ENCODE data around the gene ATP8A1.

ATP8A1 gene

DNA sequence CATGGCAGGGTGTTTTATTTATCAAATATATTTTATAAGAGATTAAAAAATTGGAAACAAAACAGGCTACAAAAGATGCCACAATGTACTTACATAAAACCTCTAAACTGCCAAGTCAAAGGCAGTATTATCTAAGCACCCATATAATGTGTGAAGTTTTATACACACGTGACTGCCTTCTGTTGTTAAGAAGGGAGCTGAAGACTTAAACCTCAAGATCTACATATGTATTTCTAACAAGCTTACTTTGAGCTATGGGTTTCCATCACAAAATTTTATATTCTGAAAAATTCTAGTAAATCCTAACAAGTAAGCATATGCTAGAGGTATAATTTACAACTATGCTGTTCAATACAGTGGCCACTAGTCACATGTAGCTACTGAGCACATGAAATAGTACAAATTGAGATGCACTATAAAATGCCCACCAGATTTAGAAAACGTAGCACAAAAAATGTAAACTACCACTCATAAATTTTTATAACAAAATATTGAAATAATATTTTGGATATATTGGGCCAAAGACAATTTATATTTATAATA, 9.8 kb downstream of the ATP8A1 start:
- DNase-seq, result no peak

GRCh38 chr4:42646013-42646784, 10.7 kb downstream of the ATP8A1 start:
- no peak for DNase-seq

DNA sequence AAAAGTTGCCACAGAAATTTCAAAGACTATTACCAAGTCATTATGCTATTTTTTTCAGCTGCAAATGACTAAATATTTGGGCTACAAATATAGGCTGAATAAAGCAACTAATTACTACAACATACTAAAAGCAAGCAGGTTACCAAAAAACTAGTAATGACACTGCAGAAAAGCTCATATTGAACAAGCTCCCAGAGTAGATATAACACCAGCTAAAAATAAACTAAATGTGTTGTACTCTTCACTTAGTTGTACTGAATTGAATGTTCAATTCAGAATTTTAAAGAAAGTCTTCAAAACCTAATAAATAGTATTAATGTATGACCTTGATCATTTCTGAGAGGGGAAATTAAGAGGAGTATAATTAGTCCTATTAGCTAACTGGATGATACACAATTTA, 12.0 kb downstream of the ATP8A1 start:
- no peak for DNase-seq

DNA sequence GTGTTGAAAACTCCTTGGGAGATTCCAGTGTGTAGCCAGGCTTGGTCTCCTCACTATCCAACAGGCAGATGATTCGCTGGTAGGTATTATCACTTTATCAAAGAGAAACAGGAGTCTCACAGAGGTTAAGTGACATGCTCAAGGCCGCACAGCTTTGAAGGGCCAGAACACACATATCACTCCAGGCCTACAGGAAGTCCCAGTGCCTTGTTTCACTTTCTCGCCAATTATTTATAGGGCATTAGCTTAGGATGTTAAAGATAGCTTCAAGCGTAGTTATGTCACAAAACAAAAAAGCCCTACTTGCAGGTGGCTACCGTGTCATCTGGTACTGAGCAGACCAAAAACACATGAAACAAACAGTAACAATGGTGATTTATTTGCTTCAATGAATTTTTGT, 13.2 kb downstream of the ATP8A1 start:
- no peak for DNase-seq

DNA sequence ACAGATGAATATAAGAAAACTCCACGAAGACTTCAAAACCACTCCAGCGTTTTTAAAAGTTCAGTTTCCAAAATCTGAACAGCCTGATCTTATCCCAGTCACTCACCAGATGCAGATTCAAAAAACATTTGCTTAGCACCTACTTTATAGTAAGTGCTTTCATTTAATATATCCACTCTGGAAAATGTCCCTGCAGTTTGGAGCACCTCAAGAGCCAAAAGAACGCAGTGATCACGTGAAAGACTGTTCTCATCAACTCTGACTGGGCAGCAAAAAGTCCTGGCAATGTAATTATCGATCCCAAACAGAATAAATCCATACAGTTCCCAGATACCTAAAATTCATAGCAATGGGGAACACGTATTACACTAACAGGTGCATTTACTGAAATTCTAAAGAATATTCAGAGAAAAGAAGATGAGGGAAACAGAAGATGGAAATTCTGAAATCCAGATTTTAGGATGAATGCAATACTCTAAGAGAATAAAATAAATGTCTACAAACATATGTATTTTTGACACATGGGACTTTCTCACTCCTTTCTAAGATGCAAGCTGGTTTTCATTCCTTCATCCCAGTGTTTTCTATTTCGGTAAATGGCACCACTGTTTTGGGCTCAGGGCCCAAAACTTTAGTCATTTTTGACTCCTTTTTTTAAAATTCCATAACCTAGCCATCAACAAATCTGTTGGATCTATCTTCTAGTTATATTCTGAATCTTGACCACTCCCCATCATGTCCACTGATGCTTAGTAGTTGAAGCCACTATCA, 13.9 kb downstream of the ATP8A1 start:
- no peak for DNase-seq

- DNase-seq, result peak; percentile 24
Observed at GRCh38 chr4:42642101-42642797, 14.7 kb downstream of the ATP8A1 start.

DNA sequence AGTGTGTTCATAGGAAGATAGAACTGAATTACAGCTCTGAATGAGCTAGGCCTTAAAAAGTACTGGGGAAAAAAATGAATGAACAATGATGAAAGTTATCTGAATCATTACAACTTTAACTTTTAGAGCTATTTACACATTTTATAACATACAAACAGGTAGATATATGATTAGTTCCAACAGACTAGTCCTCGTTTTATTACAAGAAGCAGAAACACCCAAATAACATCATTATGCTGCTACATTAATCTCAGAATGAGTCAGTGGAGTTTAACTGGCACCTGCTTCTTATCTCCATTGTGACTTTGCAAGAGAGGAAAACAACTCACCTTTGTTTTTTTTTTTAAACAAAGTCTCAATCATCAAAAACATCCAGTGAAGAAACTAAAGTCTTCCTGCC, 15.2 kb downstream of the ATP8A1 start:
- no peak for DNase-seq

GRCh38 chr4:42641161-42641560, 15.7 kb downstream of the ATP8A1 start:
- DNase-seq, result no peak

GRCh38 chr4:42640613-42641012, 16.3 kb downstream of the ATP8A1 start:
- no peak for DNase-seq

DNA sequence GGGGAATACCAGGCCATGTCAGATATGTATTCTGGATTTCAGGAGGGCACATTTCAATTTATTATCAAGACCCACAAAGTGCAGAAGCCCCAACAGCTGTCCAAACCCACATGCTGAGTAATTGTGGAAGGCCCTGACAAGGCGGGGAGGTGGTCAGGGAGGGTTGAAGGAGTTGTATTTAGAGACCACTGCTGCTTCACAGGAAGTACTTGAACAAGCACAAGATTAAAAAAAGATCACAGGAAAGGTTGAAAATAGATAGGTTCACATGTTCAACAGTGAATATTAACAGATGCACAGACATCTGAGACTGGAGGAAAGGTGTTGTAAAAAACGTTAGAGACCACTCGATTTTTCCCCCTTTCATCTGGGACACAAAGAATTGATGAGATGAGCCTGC, 17.9 kb downstream of the ATP8A1 start:
- DNase-seq, result no peak

GRCh38 chr4:42638321-42638720, 18.6 kb downstream of the ATP8A1 start:
- DNase-seq, result no peak

DNA sequence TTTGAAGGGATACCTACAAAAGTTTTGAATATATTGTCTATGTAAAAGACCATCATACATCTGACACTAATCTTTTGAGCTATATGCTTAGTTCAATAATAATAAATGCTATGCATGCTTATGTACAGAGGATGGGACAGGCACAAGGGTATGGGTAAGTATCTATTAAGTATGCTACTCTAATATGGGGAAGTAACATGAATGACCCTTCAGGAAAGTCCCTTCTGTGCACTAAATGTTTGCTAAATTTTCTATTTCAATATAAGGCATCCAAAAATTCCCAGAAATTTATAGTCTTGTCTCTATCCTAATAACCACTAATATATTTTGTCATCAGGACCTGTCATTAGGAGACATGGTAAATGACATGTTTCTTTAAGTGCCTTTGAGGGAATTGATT, 19.0 kb downstream of the ATP8A1 start:
- peak; percentile 38 for DNase-seq

GRCh38 chr4:42637104-42637503, 19.8 kb downstream of the ATP8A1 start:
- no peak for DNase-seq

- DNase-seq, result no peak
Observed at GRCh38 chr4:42636645-42636949, 20.3 kb downstream of the ATP8A1 start.

DNA sequence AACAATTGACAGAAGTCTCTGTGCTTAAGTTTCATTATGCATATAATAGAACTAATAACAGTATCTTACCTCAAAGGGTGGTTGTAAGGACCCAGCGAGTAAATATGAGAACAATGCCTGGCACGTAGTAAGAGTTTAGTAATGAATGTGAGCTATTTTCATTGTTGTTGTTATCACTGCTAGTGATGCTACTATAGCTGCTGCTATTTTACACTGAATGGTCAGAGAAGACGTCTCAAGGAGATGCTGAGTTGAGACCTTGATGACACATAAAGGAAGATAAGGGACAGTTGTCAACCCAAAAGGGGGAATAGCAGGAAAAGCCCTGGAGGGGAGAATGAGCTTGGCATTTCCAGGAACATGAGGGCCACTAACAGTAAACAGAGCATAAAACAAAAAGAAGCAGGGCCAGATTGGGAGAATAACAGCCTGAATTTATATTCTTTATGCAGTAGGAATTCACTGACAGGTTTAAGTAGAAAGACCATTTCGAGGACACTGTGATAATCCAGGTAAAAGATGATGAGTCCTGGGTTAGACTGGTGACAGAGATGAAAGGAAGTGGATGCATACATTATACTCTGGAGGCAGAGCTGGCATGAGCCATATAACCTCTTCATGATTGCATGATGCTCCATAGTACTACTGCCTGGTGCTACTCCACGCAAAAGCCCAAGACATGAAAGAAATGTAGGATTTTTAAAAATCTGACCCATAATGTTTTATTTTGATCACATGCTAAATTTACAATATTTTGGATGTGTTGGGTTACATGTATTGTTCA, 23.1 kb downstream of the ATP8A1 start:
- DNase-seq, result no peak

DNA sequence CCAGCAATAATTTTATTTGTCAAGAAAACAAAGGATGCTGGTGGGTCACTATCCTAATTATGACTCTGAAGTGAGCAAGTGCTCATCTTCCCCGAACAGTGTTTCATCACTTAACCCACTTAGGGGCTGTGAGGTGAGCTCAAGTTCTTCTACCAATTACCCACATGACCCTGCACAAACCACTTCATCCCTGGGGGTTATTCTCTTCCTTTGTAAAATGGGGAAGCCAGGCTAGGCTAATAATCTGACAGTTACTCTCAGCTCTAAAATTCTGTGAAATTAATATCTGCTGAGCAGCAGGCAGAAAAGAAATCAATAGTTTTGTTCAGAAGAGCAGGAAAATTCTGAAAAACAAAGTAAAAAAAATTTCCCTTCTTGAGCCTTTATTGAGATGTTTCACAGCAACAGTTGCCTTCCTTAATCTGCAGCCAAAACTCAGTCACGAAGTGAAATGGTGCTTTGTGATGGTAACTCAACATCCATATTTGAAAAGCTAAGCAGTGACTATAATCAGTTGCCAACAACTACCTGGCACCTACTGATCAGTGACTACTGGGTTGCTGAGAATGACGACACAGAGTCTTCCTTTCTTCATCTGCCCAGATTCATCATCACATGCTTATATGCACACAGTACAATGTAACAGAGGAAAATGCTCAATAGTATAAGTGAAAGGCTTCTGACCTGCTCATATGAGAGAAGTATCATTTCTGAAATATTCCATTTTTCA, 24.1 kb downstream of the ATP8A1 start:
- peak; percentile 1 for DNase-seq

GRCh38 chr4:42630908-42631307, 26.0 kb downstream of the ATP8A1 start:
- no peak for DNase-seq

DNA sequence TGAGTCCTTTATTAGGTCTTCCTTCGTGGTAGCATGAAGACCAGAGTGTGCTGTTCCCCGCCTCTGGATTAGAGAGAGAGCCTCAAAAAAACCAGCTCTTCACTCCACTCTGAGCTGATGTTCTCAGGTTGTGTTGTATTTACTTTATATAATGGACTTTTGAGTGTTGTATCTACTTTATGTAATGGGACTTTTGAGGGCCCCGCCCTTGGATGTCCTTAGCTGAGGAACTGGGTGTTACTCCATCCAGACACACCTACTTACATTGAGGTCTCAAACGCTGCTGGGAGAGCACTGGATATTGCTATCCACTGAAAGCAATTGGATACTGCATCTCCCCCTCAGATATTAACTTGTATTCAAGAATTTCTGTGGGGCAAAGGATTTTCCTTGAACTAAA, 28.2 kb downstream of the ATP8A1 start:
- DNase-seq, result no peak

DNA sequence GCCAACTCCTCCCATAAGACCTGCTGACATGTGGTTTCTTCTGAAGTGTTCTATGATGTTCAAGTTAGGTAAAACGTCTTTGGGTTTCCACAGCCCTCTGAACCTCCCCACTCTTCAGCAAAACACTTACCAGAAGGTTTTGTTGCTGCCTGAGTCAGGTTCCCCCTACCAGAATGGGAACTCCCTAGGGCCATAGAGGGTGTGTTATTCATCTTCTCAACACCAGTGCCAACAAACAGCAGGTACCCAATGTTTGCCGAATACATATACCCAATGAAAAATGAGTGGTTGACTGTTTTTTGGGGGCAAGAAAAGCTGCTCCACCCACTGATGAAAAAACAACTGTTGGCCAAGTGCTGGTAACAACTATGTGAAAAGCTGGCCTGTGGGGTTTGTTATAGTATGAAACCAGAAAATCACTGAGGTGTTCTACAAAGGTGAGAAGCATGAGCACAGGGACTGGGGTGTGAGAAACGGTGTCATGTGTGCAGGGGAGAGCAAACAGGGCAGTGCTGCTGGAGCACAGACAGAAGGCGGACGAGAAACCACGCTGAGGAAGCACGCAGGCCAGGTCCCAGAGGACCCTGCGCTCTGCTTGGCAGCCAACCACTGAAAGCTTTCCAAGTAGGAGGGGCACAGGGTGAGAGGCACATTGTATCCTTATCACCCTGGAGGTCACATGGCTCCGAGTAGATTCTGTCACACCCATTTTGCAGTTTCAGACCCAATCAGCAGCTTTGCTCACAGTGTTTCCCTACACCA, 28.8 kb downstream of the ATP8A1 start:
- no peak for DNase-seq

GRCh38 chr4:42626629-42627146, 30.2 kb downstream of the ATP8A1 start:
- no peak for DNase-seq

GRCh38 chr4:42625329-42625728, 31.6 kb downstream of the ATP8A1 start:
- no peak for DNase-seq
